RWPE1 (cell line): ENCODE measurements around the gene ALKBH8.
A peak's percentile ranks its signal among the peaks of the same experiment; 100 is the strongest.
"Not testable (repeated sequence)": the region's sequence is repeated elsewhere in the genome, so short reads cannot be mapped to it uniquely, and the experiment has no call there.

Source experiments
- CTCF ChIA-PET: fragments of 350-600 bp; sonication (Branson Sonifier 250); formaldehyde crosslinking; extraction: SDS; loops from one replicate; lab custom pipeline; 2021; lab: Yijun Ruan, JAX
- POLR2A ChIA-PET: fragments of 400-600 bp; formaldehyde crosslinking; extraction: SDS; loops from one replicate; lab custom pipeline; 2020; ENCODE audit warnings: antibody characterized with exemption; ENCODE audit not compliant: low non-redundant PET; lab: Yijun Ruan, JAX
- DNase-seq: peaks from one replicate; pipeline ENCODE4 v3.0.0; 2012; ENCODE audit warnings: low spot score
- H3K27ac ChIP-seq: fragments of 450-650 bp; 2 replicates; pipeline ENCODE4 v1.5.1; 2017
- CTCF ChIP-seq: fragments of 450-650 bp; conservative IDR thresholded peaks from 2 replicates; pipeline ENCODE4 v1.5.1; 2017; ENCODE audit warnings: low read depth, mild to moderate bottlenecking

The ALKBH8 gene

GRCh38 chr11:107567739-107568335, 2.3 kb upstream of the ALKBH8 start:
- POLR2A ChIA-PET, result no interaction called here
- CTCF ChIA-PET, result no interaction called here
- no peak overlapping the region for H3K27ac ChIP-seq
- no peak for DNase-seq
- no peak for TF ChIP-seq CTCF

GRCh38 chr11:107566569-107566968, 1.0 kb upstream of the ALKBH8 start:
- ChIA-PET CTCF (interaction anchor here (0.6 kb wide), 1 partner anchor 42 kb away, joined by 3 read pairs; no protein-coding TSS in a partner anchor), POLR2A (interaction anchor here (0.5 kb wide), 1 partner anchor 107 kb away, joined by 6 read pairs; no protein-coding TSS in a partner anchor)
- DNase-seq, result no peak
- no peak for TF ChIP-seq CTCF
- H3K27ac ChIP-seq, result no peak overlapping the region

DNA sequence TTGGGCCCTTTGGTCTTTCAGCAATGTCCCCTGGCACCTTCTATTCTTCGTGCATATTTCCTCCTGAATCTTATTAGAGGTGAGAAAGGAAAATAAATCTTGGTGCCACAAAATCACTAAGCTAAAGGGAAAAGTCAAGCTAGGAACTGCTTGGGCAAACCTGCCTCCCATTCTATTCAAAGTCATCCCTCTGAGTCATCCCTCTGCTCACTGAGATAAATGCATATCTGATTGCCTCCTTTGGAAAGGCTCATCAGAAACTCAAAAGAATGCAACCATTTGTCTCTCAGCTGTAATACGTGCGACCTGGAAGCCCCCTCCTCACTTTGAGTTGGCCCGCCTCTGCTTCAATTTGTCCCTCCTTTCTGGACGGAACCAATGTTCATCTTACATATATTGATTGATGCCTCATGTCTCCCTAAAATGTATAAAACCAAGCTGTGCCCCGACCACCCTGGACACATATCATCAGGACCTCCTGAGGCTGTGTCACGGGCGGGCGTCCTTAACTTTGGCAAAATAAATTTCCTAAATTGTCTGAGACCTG, 493 bp upstream of the ALKBH8 start:
- ChIA-PET CTCF (interaction anchor here (0.6 kb wide), 2 partner anchors 43 to 119 kb away, joined by 3 to 5 read pairs; no protein-coding TSS in a partner anchor), POLR2A (interaction anchor here (0.5 kb wide), 1 partner anchor 107 kb away, joined by 6 read pairs; no protein-coding TSS in a partner anchor)
- DNase-seq, result not testable (repeated sequence)
- peak overlapping the region; percentile 89 for H3K27ac ChIP-seq

- ChIA-PET CTCF (interaction anchor here (0.5 to 0.6 kb wide), 2 partner anchors 106 to 194 kb away, joined by 3 read pairs; no protein-coding TSS in a partner anchor), POLR2A (no interaction called here)
- no peak for TF ChIP-seq CTCF
- peak overlapping the region; percentile 89 for H3K27ac ChIP-seq
- no peak for DNase-seq
Measured at GRCh38 chr11:107564877-107565218, 687 bp downstream of the ALKBH8 start.

- ChIA-PET CTCF (interaction anchor here (0.6 to 2.3 kb wide), 4 partner anchors 13 to 236 kb away, joined by 3 to 12 read pairs (median 6); no protein-coding TSS in a partner anchor), POLR2A (no interaction called here)
- TF ChIP-seq CTCF, result peak; percentile 71
- peak; percentile 29 for DNase-seq
- H3K27ac ChIP-seq, result no peak overlapping the region
Measured at GRCh38 chr11:107563702-107564101, 1.8 kb downstream of the ALKBH8 start.

- DNase-seq, result peak; percentile 81
- POLR2A ChIA-PET, result no interaction called here
- no peak overlapping the region for H3K27ac ChIP-seq
- no peak for TF ChIP-seq CTCF
- CTCF ChIA-PET, result interaction anchor here (0.5 to 2.3 kb wide), 7 partner anchors 10 to 219 kb away, joined by 3 to 12 read pairs (median 5); no protein-coding TSS in a partner anchor
Measured at GRCh38 chr11:107562647-107563208, 2.8 kb downstream of the ALKBH8 start.

DNA sequence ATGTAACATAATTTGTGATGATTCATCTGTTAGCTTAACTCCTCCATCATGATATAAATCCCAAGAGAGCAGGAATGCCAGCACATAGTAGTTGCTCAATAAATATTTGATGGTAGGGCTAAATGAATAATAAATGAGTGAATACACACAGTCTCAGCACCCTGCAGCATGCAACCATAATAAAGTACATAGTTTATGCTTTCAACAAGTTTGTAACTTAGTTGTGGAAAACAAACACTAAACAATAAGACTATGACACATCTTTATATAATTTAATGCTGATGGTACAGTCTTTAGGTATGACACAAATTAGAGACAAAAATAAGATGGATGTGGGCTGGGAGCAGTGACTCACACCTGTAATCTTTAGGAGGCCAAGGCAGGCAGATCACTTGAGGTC, 3.8 kb downstream of the ALKBH8 start:
- H3K27ac ChIP-seq, result 0 out of 2 replicates have a peak overlapping the region, but pooled peaks have one; percentile 40
- no peak for DNase-seq

More for the DNA sequence above, 3.8 kb downstream of the ALKBH8 start:
- CTCF ChIA-PET, result interaction anchor here (2.3 kb wide), 1 partner anchor 13 kb away, joined by 7 read pairs; no protein-coding TSS in a partner anchor
- POLR2A ChIA-PET, result no interaction called here
- TF ChIP-seq CTCF, result no peak
